ENCODE results near the gene ALG10. TPM values are rescaled to one million over a fixed set of nuclear protein-coding genes. Genes with fewer than 3 reads are reported as not detected.
"Not testable (repeated sequence)": the region's sequence is repeated elsewhere in the genome, so short reads cannot be mapped to it uniquely, and the experiment has no call there.

The ALG10 gene
- total RNA-seq: 10 to 100 TPM; 18.8 to 20.6 TPM

- peak; percentile 92 for DNase-seq
- Mint-ChIP-seq H3K4me3 (peak within 1 kb of the TSS; percentile 98), H3K27me3 (no peaks in the 10 kb centered on the region), H3K36me3 (peaks cover 3% of the 10 kb centered on the region), H3K27ac (peak within 1 kb of the TSS; percentile 96), H3K9me3 (no peaks in the 10 kb centered on the region), H3K4me1 (peaks cover 22% of the 10 kb centered on the region)
These were observed at the start of gene ALG10 for GRCh38 chr12:34022079-34022830. Gene ALG10, plus strand, starts transcription at chr12:34022496. Its CDS starts 104 bp downstream, at chr12:34022600.

GRCh38 chr12:33972884-33973283, 49.4 kb upstream of the ALG10 start:
- H3K4me3 Mint-ChIP-seq, DNase-seq, H3K4me1 Mint-ChIP-seq, H3K27me3 Mint-ChIP-seq, H3K27ac Mint-ChIP-seq, H3K9me3 Mint-ChIP-seq, H3K36me3 Mint-ChIP-seq: not testable (repeated sequence)

- Mint-ChIP-seq H3K4me3 (no peak overlapping the region), H3K4me1 (no peaks in the 10 kb centered on the region), H3K9me3 (peaks cover 4% of the 10 kb centered on the region), H3K27ac (no peak overlapping the region), H3K27me3 (peaks cover 10% of the 10 kb centered on the region), H3K36me3 (no peaks in the 10 kb centered on the region)
- no peak for DNase-seq
These were observed 44.4 kb upstream of the ALG10 start for GRCh38 chr12:33977887-33978286.

- no peaks in the 10 kb centered on the region for H3K4me1 Mint-ChIP-seq
- no peak for DNase-seq
- no peaks in the 10 kb centered on the region for H3K36me3 Mint-ChIP-seq
- H3K27me3 Mint-ChIP-seq: peaks cover 10% of the 10 kb centered on the region
- no peak overlapping the region for H3K4me3 Mint-ChIP-seq
- H3K27ac Mint-ChIP-seq: no peak overlapping the region
- no peaks in the 10 kb centered on the region for H3K9me3 Mint-ChIP-seq
These were observed 34.0 kb upstream of the ALG10 start for GRCh38 chr12:33988197-33988805.

- Mint-ChIP-seq H3K9me3 (no peaks in the 10 kb centered on the region), H3K36me3 (no peaks in the 10 kb centered on the region), H3K4me3 (no peak overlapping the region), H3K4me1 (no peaks in the 10 kb centered on the region), H3K27ac (no peak overlapping the region), H3K27me3 (peaks cover 16% of the 10 kb centered on the region)
- no peak for DNase-seq
These were observed 33.4 kb upstream of the ALG10 start for GRCh38 chr12:33988913-33989312.

- no peak for DNase-seq
- Mint-ChIP-seq H3K9me3 (no peaks in the 10 kb centered on the region), H3K27me3 (peaks cover 38% of the 10 kb centered on the region), H3K36me3 (no peaks in the 10 kb centered on the region), H3K27ac (no peak overlapping the region), H3K4me1 (no peaks in the 10 kb centered on the region), H3K4me3 (no peak overlapping the region)
These were observed 27.2 kb upstream of the ALG10 start for GRCh38 chr12:33994857-33995808.

GRCh38 chr12:34008835-34009234, 13.5 kb upstream of the ALG10 start:
- not testable (repeated sequence) for H3K27ac Mint-ChIP-seq, H3K9me3 Mint-ChIP-seq, H3K4me3 Mint-ChIP-seq, H3K36me3 Mint-ChIP-seq, DNase-seq, H3K4me1 Mint-ChIP-seq
- H3K27me3 Mint-ChIP-seq: peaks cover 13% of the 10 kb centered on the region

- Mint-ChIP-seq H3K27me3 (peaks cover 3% of the 10 kb centered on the region), H3K4me3 (no peak overlapping the region), H3K9me3 (no peaks in the 10 kb centered on the region), H3K36me3 (no peaks in the 10 kb centered on the region), H3K4me1 (peaks cover 4% of the 10 kb centered on the region), H3K27ac (no peak overlapping the region)
- no peak for DNase-seq
These were observed 5.9 kb upstream of the ALG10 start for GRCh38 chr12:34016361-34016760.

GRCh38 chr12:34021071-34021470, 1.2 kb upstream of the ALG10 start:
- Mint-ChIP-seq H3K27me3 (no peaks in the 10 kb centered on the region), H3K36me3 (peaks cover under 1% of the 10 kb centered on the region), H3K4me1 (peaks cover 22% of the 10 kb centered on the region), H3K9me3 (no peaks in the 10 kb centered on the region), H3K4me3 (no peak overlapping the region), H3K27ac (no peak overlapping the region)
- no peak for DNase-seq

GRCh38 chr12:34027661-34028060, 5.4 kb downstream of the ALG10 start:
- H3K4me3 Mint-ChIP-seq, H3K36me3 Mint-ChIP-seq, H3K9me3 Mint-ChIP-seq, DNase-seq, H3K27ac Mint-ChIP-seq, H3K27me3 Mint-ChIP-seq: not testable (repeated sequence)
- peaks cover 17% of the 10 kb centered on the region for H3K4me1 Mint-ChIP-seq

- peaks cover 2% of the 10 kb centered on the region for H3K4me1 Mint-ChIP-seq
- H3K27ac Mint-ChIP-seq: no peak overlapping the region
- H3K9me3 Mint-ChIP-seq: no peaks in the 10 kb centered on the region
- DNase-seq: no peak
- no peaks in the 10 kb centered on the region for H3K27me3 Mint-ChIP-seq
- H3K36me3 Mint-ChIP-seq: peaks cover 6% of the 10 kb centered on the region
- no peak overlapping the region for H3K4me3 Mint-ChIP-seq
These were observed 8.3 kb downstream of the ALG10 start for GRCh38 chr12:34030591-34030990.

- H3K27ac Mint-ChIP-seq: no peak overlapping the region
- DNase-seq: no peak
- no peaks in the 10 kb centered on the region for H3K9me3 Mint-ChIP-seq
- H3K4me1 Mint-ChIP-seq: no peaks in the 10 kb centered on the region
- no peak overlapping the region for H3K4me3 Mint-ChIP-seq
- peaks cover 1% of the 10 kb centered on the region for H3K36me3 Mint-ChIP-seq
- no peaks in the 10 kb centered on the region for H3K27me3 Mint-ChIP-seq
These were observed 11.5 kb downstream of the ALG10 start for GRCh38 chr12:34033628-34034296.

GRCh38 chr12:34038357-34038756, 16.1 kb downstream of the ALG10 start:
- H3K36me3 Mint-ChIP-seq, H3K27ac Mint-ChIP-seq, H3K9me3 Mint-ChIP-seq, H3K4me3 Mint-ChIP-seq, H3K27me3 Mint-ChIP-seq, DNase-seq, H3K4me1 Mint-ChIP-seq: not testable (repeated sequence)

GRCh38 chr12:34046570-34046969, 24.3 kb downstream of the ALG10 start:
- Mint-ChIP-seq H3K36me3 (peaks cover 15% of the 10 kb centered on the region), H3K4me3 (no peak overlapping the region), H3K27me3 (peaks cover 10% of the 10 kb centered on the region), H3K9me3 (peaks cover 12% of the 10 kb centered on the region), H3K4me1 (no peaks in the 10 kb centered on the region), H3K27ac (no peak overlapping the region)
- DNase-seq: no peak

GRCh38 chr12:34047855-34048254, 25.6 kb downstream of the ALG10 start:
- Mint-ChIP-seq H3K9me3 (peaks cover 18% of the 10 kb centered on the region), H3K36me3 (peaks cover 15% of the 10 kb centered on the region)
- not testable (repeated sequence) for H3K4me3 Mint-ChIP-seq, H3K27me3 Mint-ChIP-seq, H3K27ac Mint-ChIP-seq, H3K4me1 Mint-ChIP-seq, DNase-seq
